ENCODE data around the gene ZFAND2B. TPM values are rescaled to one million over a fixed set of nuclear protein-coding genes. Genes with fewer than 3 reads are reported as not detected.

Gene ZFAND2B
- total RNA-seq, 1 experiment from 2014 or later: 16.4 TPM

DNA sequence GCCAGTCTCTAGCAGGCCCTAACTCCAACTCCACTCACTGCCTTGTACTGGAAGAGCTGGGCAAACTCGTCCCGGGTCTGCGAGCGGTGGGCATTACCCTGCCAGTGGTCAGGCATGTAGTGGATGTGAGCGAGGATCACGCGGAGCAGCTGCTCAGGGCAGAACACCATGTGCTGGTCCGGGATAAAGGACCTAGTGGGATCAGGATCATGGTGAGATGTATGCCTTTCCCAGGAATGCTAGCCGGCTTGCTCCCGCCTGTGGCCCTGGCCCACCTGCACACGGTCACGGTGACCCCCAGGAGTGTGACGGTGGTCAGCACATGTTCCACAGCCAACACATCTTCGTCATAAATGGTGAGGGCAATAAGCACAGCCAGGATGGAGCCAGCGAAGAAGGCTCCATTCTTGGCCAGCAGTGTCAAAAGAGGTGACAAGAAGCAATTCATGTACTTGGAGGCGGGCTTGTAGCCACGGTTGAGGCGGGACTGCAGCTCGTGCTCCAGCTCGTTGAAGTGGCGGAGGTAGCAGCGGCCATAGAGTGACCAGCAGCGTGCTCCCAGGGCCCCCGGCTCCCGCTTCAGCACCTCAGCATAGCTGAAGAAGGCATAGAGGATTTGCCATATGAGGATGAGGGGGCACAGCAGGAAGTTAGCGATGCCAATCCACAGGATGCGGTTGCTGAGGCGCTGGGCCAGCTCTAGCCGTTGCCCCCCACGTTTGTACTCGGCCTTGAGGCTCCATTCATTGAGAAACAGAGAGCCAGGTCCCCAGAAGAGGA, 17.4 kb downstream of the ZFAND2B start:
- Histone ChIP-seq H3K4ac (ENCODE audit: low read depth, low read length) (no peak overlapping the region), H4K20me1 (ENCODE audit: control insufficient read depth, insufficient read depth, insufficient read length) (no peaks in the 10 kb centered on the region), H2BK120ac (ENCODE audit: low read depth, low read length, poor library complexity, severe bottlenecking) (no peak overlapping the region), H3K23me2 (ENCODE audit: insufficient read length, low read depth, low read length, poor library complexity, severe bottlenecking) (no peaks in the 10 kb centered on the region), H3K9ac (ENCODE audit: extremely low read depth, insufficient read length, low read length) (no peak overlapping the region), H4K91ac (ENCODE audit: insufficient read length, low read depth, low read length) (no peak overlapping the region), H2BK15ac (ENCODE audit: low read depth, low read length) (no peak overlapping the region), H3K4me2 (ENCODE audit: insufficient read depth, insufficient read length, low read length) (no peak overlapping the region), H3K79me1 (ENCODE audit: insufficient read depth, low read depth, low read length, poor library complexity, severe bottlenecking) (no peaks in the 10 kb centered on the region), H3K27ac (ENCODE audit: insufficient read length, low read depth, low read length) (no peak overlapping the region), H3K18ac (ENCODE audit: insufficient read length, low read depth, low read length) (no peak overlapping the region), H2BK12ac (ENCODE audit: insufficient read length, low read depth, low read length) (no peak overlapping the region), H3K79me2 (ENCODE audit: insufficient read depth, low read length) (no peaks in the 10 kb centered on the region), H3K27me3 (ENCODE audit: insufficient read depth, low read length) (no peaks in the 10 kb centered on the region), H2BK20ac (ENCODE audit: low read depth, low read length, poor library complexity, severe bottlenecking) (no peak overlapping the region), H2BK5ac (ENCODE audit: insufficient read length, low read length) (no peak overlapping the region), H3K14ac (ENCODE audit: insufficient read depth, low read length) (no peak overlapping the region), H3K4me1 (ENCODE audit: insufficient read depth, low read length) (no peaks in the 10 kb centered on the region), H3K9me3 (ENCODE audit: control insufficient read depth, low read depth, low read length) (no peaks in the 10 kb centered on the region), H4K8ac (replicated peaks; ENCODE audit: insufficient read length, low read depth, low read length) (no peak overlapping the region), H3K56ac (ENCODE audit: insufficient read length, low read depth, low read length) (no peak overlapping the region), H3T11ph (ENCODE audit: low read length) (no peak overlapping the region), H2AK5ac (ENCODE audit: insufficient read length, low read length) (no peak overlapping the region), H4K5ac (ENCODE audit: insufficient read length, low read depth, low read length) (no peak overlapping the region), H2AFZ (ENCODE audit: low read length) (no peak overlapping the region), H3K23ac (ENCODE audit: insufficient read length, low read depth, low read length) (no peak overlapping the region)
- Mint-ChIP-seq H3K36me3 (ENCODE audit: insufficient read depth in 1 of 3, low read depth in 3 of 3) (peaks cover 31 to 68% (median 64%) of the 10 kb centered on the region in 3 experiments), H3K4me3 (no peak overlapping the region), H3K9me3 (no peaks in the 10 kb centered on the region), H3K27me3 (ENCODE audit: low read depth) (peaks cover 3% of the 10 kb centered on the region; the same call in 1 of the 2 replicates), H3K27ac (no peak overlapping the region; a peak in 1 of 7 replicates), H3K4me1 (peaks cover 14% of the 10 kb centered on the region in 2 experiments)
- TF ChIP-seq CTCF (conservative IDR thresholded peaks at IDR 0.05): no peak
- no peak for DNase-seq
- no CpG with 5 or more reads among the region's 31 CpGs for WGBS (ENCODE audit: extremely low coverage, insufficient read length, low lambda C conversion rate)
